Neural cell (in vitro differentiated cells): ENCODE measurements around the gene IL11RA.

ENCODE experiments used
- CTCF ChIP-seq: fragments of 450-650 bp; IDR thresholded peaks from 2 replicates; pipeline ENCODE4 v1.5.1; 2014; ENCODE audit warnings: antibody characterized with exemption, mild to moderate bottlenecking, moderate library complexity; ENCODE audit not compliant: poor library complexity, severe bottlenecking
- EP300 ChIP-seq: fragments of 450-650 bp; conservative IDR thresholded peaks from 2 replicates; pipeline ENCODE4 v1.6.1; 2014; ENCODE audit warnings: antibody characterized with exemption, mild to moderate bottlenecking, moderate library complexity; ENCODE audit not compliant: poor library complexity, severe bottlenecking
- EZH2 ChIP-seq: fragments of 200-600, 300-800 bp; shearing (Covaris generic), sonication (generic); IDR thresholded peaks from 2 replicates; pipeline ENCODE4 v1.6.1; 2014; ENCODE audit warnings: antibody characterized with exemption, low read length, borderline replicate concordance, mild to moderate bottlenecking; ENCODE audit not compliant: insufficient read depth, poor library complexity, severe bottlenecking
- REST ChIP-seq: IDR thresholded peaks from 2 replicates; pipeline ENCODE4 v1.6.1; 2012; ENCODE audit warnings: borderline replicate concordance
- TAF1 ChIP-seq: IDR thresholded peaks from 2 replicates; pipeline ENCODE4 v1.6.1; 2012; ENCODE audit warnings: low read depth

- TF ChIP-seq CTCF (no peak), EP300 (no peak), EZH2 (no peak), REST (no peak), TAF1 (no peak)
Measured at GRCh38 chr9:34694811-34695210, 42.8 kb downstream of the IL11RA start.
